ENCODE data around the gene C11orf21.

C11orf21 gene

GRCh38 chr11:2300290-2300935, 1.3 kb downstream of the C11orf21 start:
- no peak for TF ChIP-seq CTCF (IDR thresholded peaks at IDR 0.05)
- no peaks in the 10 kb centered on the region for H3K27me3 ChIP-seq (ENCODE audit: control insufficient read depth, insufficient read depth, low read length)
- H3K9ac ChIP-seq, result no peak overlapping the region
- H3K4me3 ChIP-seq (ENCODE audit: low read depth, low read length), result no peak overlapping the region
- H3K27ac ChIP-seq, result no peak overlapping the region
- H3K79me2 ChIP-seq, result no peaks in the 10 kb centered on the region
- H3K4me2 ChIP-seq (ENCODE audit: low read length), result no peak overlapping the region
- H3K9me3 ChIP-seq (ENCODE audit: control insufficient read depth, low read length), result no peaks in the 10 kb centered on the region
- no peaks in the 10 kb centered on the region for H3K36me3 ChIP-seq (ENCODE audit: control insufficient read depth, insufficient read depth, low read length)
- H3K4me1 ChIP-seq, result no peaks in the 10 kb centered on the region
- H2AFZ ChIP-seq, result no peak overlapping the region

GRCh38 chr11:2299773-2300172, 1.9 kb downstream of the C11orf21 start:
- no peak overlapping the region for H3K9ac ChIP-seq
- no peaks in the 10 kb centered on the region for H3K9me3 ChIP-seq (ENCODE audit: control insufficient read depth, low read length)
- H3K36me3 ChIP-seq (ENCODE audit: control insufficient read depth, insufficient read depth, low read length), result no peaks in the 10 kb centered on the region
- H3K4me1 ChIP-seq, result no peaks in the 10 kb centered on the region
- no peak overlapping the region for H3K4me3 ChIP-seq (ENCODE audit: low read depth, low read length)
- H2AFZ ChIP-seq, result no peak overlapping the region
- no peaks in the 10 kb centered on the region for H3K79me2 ChIP-seq
- no peak for TF ChIP-seq CTCF (IDR thresholded peaks at IDR 0.05)
- H3K27me3 ChIP-seq (ENCODE audit: control insufficient read depth, insufficient read depth, low read length), result no peaks in the 10 kb centered on the region
- no peak overlapping the region for H3K4me2 ChIP-seq (ENCODE audit: low read length)
- H3K27ac ChIP-seq, result no peak overlapping the region

GRCh38 chr11:2298795-2299761, 2.6 kb downstream of the C11orf21 start:
- Histone ChIP-seq H3K27me3 (ENCODE audit: control insufficient read depth, insufficient read depth, low read length) (no peaks in the 10 kb centered on the region), H3K4me3 (ENCODE audit: low read depth, low read length) (no peak overlapping the region), H3K27ac (no peak overlapping the region), H3K4me1 (no peaks in the 10 kb centered on the region), H3K4me2 (ENCODE audit: low read length) (no peak overlapping the region), H3K9ac (no peak overlapping the region), H3K36me3 (ENCODE audit: control insufficient read depth, insufficient read depth, low read length) (no peaks in the 10 kb centered on the region), H3K9me3 (ENCODE audit: control insufficient read depth, low read length) (no peaks in the 10 kb centered on the region), H2AFZ (no peak overlapping the region), H3K79me2 (no peaks in the 10 kb centered on the region)
- TF ChIP-seq CTCF (IDR thresholded peaks at IDR 0.05), result peak; percentile 23

- no peaks in the 10 kb centered on the region for H3K27me3 ChIP-seq (ENCODE audit: control insufficient read depth, insufficient read depth, low read length)
- H3K4me1 ChIP-seq, result no peaks in the 10 kb centered on the region
- H3K79me2 ChIP-seq, result no peaks in the 10 kb centered on the region
- H3K4me2 ChIP-seq (ENCODE audit: low read length), result no peak overlapping the region
- no peak for TF ChIP-seq CTCF (IDR thresholded peaks at IDR 0.05)
- no peak overlapping the region for H3K9ac ChIP-seq
- H3K36me3 ChIP-seq (ENCODE audit: control insufficient read depth, insufficient read depth, low read length), result no peaks in the 10 kb centered on the region
- H2AFZ ChIP-seq, result no peak overlapping the region
- H3K4me3 ChIP-seq (ENCODE audit: low read depth, low read length), result no peak overlapping the region
- no peaks in the 10 kb centered on the region for H3K9me3 ChIP-seq (ENCODE audit: control insufficient read depth, low read length)
- H3K27ac ChIP-seq, result no peak overlapping the region
Measured at GRCh38 chr11:2298131-2298794, 3.5 kb downstream of the C11orf21 start.
